ENCODE data around the gene EVI5. TPM values are rescaled to one million over a fixed set of nuclear protein-coding genes. Genes with fewer than 3 reads are reported as not detected.
"Not testable (repeated sequence)": the region's sequence is repeated elsewhere in the genome, so short reads cannot be mapped to it uniquely, and the experiment has no call there.

Gene EVI5
- total and polyA plus RNA-seq, 8 donors, result 1.8 to 200 (median 52.0) TPM

DNA sequence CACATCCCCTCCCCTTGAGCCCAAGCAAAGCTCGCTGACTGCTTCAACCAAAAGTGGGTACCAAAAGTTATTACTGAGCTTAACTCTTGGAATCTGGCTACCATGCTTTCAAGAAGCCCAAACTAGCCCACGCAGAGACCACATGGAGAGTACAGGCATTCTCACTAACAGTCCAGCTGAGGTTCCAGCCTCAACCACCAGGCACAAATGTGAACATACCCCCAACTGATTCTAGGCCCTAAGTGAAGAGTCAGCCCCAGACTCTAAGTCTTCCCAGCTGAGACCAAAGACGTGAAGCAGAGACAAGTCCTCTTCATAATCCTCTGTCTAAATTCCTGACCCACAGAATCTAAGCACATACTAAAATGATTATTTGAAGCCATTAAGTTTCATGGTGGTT lies 36.8 kb downstream of the EVI5 start:
- H3K27ac ChIP-seq, result no peak overlapping the region
- intact Hi-C loops (cut with DNase I; ENCODE audit: low total_unique reads), result no loop called here
- no peak for TF ChIP-seq EP300 (IDR thresholded peaks at IDR 0.05)
- TF ChIP-seq, protein P1, sequence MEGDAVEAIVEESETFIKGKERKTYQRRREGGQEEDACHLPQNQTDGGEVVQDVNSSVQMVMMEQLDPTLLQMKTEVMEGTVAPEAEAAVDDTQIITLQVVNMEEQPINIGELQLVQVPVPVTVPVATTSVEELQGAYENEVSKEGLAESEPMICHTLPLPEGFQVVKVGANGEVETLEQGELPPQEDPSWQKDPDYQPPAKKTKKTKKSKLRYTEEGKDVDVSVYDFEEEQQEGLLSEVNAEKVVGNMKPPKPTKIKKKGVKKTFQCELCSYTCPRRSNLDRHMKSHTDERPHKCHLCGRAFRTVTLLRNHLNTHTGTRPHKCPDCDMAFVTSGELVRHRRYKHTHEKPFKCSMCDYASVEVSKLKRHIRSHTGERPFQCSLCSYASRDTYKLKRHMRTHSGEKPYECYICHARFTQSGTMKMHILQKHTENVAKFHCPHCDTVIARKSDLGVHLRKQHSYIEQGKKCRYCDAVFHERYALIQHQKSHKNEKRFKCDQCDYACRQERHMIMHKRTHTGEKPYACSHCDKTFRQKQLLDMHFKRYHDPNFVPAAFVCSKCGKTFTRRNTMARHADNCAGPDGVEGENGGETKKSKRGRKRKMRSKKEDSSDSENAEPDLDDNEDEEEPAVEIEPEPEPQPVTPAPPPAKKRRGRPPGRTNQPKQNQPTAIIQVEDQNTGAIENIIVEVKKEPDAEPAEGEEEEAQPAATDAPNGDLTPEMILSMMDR (IDR thresholded peaks at IDR 0.05), result no peak
- H3K36me3 ChIP-seq, result peaks cover 0 to 4% (median 0%) of the 10 kb centered on the region in 4 donors
- H3K4me3 ChIP-seq, result no peak overlapping the region
- no peaks in the 10 kb centered on the region for H3K27me3 ChIP-seq
- H3K4me1 ChIP-seq, result peaks cover 0 to 8% (median 4%) of the 10 kb centered on the region in 4 donors
- no peaks in the 10 kb centered on the region for H3K9me3 ChIP-seq
- no peak for DNase-seq
- WGBS, 5 donors, result 75 to 88% (median 82%) methylated on average over 3 of the region's 3 CpGs

DNA sequence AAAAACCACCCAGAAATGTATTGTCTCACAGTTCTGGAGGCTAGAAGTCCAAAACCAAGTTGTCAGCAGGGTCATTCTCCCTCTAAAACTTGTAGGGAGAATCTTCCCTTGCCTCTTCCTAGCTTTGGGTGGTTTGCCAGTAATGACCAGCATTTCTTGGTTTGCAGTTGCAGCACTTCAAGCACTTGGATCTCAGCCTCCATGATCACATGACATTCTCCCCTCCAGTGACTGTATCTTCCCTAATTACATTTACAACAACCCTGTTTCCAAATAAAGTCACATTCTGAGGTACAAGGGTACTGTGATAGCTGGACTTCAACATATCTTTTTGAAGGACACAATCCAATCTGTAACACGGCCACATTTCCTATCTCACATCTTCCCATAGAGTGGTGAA lies 37.2 kb downstream of the EVI5 start:
- Histone ChIP-seq H3K27me3 (no peaks in the 10 kb centered on the region), H3K4me1 (peaks cover 0 to 8% (median 4%) of the 10 kb centered on the region in 4 donors), H3K27ac (no peak overlapping the region), H3K9me3 (no peaks in the 10 kb centered on the region), H3K4me3 (no peak overlapping the region), H3K36me3 (peaks cover 0 to 4% (median 0%) of the 10 kb centered on the region in 4 donors)
- intact Hi-C loops (cut with DNase I; ENCODE audit: low total_unique reads), result no loop called here
- peak in 1 of 2 donors; percentile 4 for DNase-seq
- 45 to 69% (median 51%) methylated on average over 1 of the region's 1 CpG for WGBS, 5 donors
- TF ChIP-seq EP300 (IDR thresholded peaks at IDR 0.05), result no peak
- TF ChIP-seq, protein P1 (IDR thresholded peaks at IDR 0.05), result no peak
- TF ChIP-seq POLR2AphosphoS5 (IDR thresholded peaks at IDR 0.05), result no peak
- TF ChIP-seq POLR2A (IDR thresholded peaks at IDR 0.05), result no peak

DNA sequence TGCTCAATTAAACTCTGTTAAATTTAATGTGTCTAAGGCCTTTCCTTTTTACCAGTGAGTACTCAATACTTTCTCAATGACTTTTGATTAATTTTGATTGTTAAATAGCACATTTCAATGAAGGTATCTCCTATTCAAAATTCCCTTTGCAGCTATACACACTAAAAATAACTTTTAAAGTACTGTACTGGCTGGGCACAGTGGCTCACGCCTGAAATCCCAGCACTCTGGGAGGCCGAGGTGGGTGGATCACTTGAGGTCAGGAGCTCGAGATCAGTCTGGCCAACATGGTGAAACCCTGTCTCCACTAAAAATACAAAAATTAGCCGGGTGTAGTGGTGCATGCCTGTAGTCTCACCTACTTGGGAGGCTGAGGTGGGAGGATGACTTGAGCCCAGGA lies 38.7 kb downstream of the EVI5 start:
- intact Hi-C loops (cut with DNase I; ENCODE audit: low total_unique reads); H3K27ac ChIP-seq; DNase-seq; H3K4me1 ChIP-seq; H3K9me3 ChIP-seq; H3K27me3 ChIP-seq; H3K4me3 ChIP-seq; H3K36me3 ChIP-seq: not testable (repeated sequence)
- 89 to 99% (median 91%) methylated on average over 4 of the region's 4 CpGs for WGBS, 5 donors

DNA sequence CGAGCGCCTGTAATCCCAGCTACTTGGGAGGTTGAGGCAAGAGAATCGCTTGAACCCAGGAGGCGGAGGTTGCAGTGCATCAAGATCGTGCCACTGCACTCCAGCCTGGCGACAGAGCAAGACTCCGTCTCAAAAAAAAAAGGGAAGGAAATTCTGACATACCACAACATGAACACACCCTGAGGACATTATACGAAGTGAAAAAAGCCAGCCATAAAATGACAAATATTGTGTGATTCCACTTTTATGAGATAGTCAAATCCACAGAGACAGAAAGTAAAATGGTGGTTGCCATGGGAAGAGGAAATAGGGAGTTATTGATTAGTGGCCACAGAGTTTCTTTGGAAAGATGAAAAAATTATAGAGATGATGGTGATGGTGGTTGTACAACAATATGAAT lies 41.7 kb downstream of the EVI5 start:
- no peak for TF ChIP-seq POLR2AphosphoS5 (IDR thresholded peaks at IDR 0.05)
- WGBS, 5 donors, result 66 to 92% (median 89%) methylated on average over 8 of the region's 8 CpGs

DNA sequence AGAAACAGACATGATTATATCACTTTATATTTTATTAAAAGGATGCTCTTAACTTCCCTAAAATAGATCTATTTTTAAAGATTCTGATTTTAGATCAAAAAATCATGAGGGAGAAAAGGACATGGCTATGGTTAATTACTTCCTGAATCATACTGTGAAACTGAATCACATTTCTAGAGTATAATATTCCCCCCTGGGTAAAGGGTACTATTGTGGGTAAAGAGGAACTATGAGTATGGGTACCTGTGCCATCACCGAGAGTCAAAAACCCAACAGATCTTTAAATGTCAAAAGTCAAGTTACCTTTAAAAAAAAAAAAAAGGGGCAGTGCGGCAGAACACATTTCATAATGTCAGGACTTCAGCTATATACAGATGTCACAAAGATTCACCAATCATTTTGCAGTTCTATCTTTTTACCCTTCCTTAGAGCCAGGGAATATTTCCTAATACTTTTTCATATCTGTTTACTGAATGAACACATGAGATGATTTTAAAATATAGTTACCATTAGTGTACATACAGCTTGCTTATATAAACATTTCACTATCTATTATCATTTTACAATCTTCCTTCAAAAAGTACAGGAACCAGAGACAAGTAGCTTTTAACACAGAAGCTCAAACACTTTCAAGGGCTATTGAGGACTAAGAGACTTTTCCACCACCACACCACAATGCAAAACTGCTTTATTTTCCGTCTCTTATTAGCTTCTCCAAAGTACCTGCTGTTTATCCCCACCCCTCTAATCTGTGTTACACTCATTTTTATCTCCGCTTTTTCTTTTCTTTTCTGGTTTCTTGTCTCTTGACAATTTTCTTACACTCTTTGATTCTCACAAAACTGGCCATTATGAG lies 45.0 kb downstream of the EVI5 start:
- 76 to 83% (median 78%) methylated on average over 4 of the region's 4 CpGs for whole genome bisulfite sequencing, 5 donors

More for the DNA sequence above, 41.7 kb downstream of the EVI5 start:
- Histone ChIP-seq H3K27ac (no peak overlapping the region), H3K4me1 (peaks cover 0 to 21% (median 7%) of the 10 kb centered on the region in 4 donors), H3K27me3 (no peaks in the 10 kb centered on the region), H3K9me3 (no peaks in the 10 kb centered on the region), H3K4me3 (no peak overlapping the region), H3K36me3 (peaks cover 0 to 4% (median 0%) of the 10 kb centered on the region in 4 donors)
- no peak for DNase-seq
- intact Hi-C loops (cut with DNase I; ENCODE audit: low total_unique reads), result no loop called here

More for the DNA sequence above, 45.0 kb downstream of the EVI5 start:
- intact Hi-C loops (cut with DNase I; ENCODE audit: low total_unique reads), result no loop called here
- no peak for DNase-seq
- Histone ChIP-seq H3K27ac (no peak overlapping the region), H3K4me1 (peaks cover 0 to 15% (median 7%) of the 10 kb centered on the region in 4 donors), H3K4me3 (no peak overlapping the region), H3K27me3 (no peaks in the 10 kb centered on the region), H3K9me3 (no peaks in the 10 kb centered on the region), H3K36me3 (peaks cover 0 to 5% (median 4%) of the 10 kb centered on the region in 4 donors)
- no peak for TF ChIP-seq POLR2A (IDR thresholded peaks at IDR 0.05)
- no peak for TF ChIP-seq EP300 (IDR thresholded peaks at IDR 0.05)
- TF ChIP-seq, protein P1 (IDR thresholded peaks at IDR 0.05), result no peak
- TF ChIP-seq POLR2AphosphoS5 (IDR thresholded peaks at IDR 0.05), result no peak
